Germinal center (tissue), 1 donor: Measurements from ENCODE around the gene TOE1.
A peak's percentile ranks its signal among the peaks of the same experiment; 100 is the strongest.
"Not testable (repeated sequence)": the region's sequence is repeated elsewhere in the genome, so short reads cannot be mapped to it uniquely, and the experiment has no call there.

Experiments
- DNase-seq: peaks from one replicate; pipeline ENCODE4 v3.0.0; 2012; ENCODE audit warnings: mixed read lengths, low spot score

Gene TOE1

DNA sequence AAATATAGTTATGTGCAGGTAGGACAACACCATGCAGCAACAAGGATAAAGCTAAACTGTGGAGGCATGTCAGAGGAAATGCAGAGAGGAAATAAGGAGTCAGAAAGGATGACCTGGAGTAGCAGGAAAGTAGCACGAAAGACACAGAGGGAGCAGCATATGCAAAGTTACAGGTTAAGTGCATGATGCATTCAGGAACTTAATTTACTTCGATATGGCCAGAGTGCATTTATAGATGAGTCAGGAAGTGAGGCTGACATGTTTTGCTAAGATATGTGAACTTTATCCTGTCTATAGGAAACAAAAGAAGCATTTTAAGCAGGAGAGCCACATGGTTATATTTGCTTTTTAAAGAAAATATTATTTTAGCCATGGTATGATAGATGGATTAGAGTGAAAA lies 15.7 kb downstream of the TOE1 start:
- DNase-seq: no peak

GRCh38 chr1:45356186-45356585 lies 16.2 kb downstream of the TOE1 start:
- no peak for DNase-seq

- peak; percentile 18 for DNase-seq
Measured at GRCh38 chr1:45359882-45360513, 20.0 kb downstream of the TOE1 start.

- DNase-seq: not testable (repeated sequence)
Measured at GRCh38 chr1:45360981-45361380, 21.0 kb downstream of the TOE1 start.

DNA sequence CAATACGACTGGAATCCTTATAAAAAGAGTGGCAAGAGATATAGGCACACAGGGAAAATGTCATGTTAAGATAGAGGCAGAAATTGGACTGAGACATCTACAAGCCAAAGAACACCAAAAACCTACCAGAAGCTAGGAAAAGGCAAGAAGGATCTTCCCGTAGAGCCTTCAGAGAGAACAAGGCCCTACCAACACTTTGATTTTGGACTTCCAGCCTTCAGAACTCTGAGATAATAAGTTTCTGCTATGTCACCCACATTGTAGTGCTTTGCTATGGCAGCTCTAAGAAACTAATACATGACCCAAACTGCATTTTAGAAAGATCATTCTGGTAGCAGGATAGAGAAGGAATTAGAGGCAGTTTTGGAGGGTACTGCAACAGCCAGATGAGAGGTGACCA lies 24.3 kb downstream of the TOE1 start:
- DNase-seq: no peak

DNA sequence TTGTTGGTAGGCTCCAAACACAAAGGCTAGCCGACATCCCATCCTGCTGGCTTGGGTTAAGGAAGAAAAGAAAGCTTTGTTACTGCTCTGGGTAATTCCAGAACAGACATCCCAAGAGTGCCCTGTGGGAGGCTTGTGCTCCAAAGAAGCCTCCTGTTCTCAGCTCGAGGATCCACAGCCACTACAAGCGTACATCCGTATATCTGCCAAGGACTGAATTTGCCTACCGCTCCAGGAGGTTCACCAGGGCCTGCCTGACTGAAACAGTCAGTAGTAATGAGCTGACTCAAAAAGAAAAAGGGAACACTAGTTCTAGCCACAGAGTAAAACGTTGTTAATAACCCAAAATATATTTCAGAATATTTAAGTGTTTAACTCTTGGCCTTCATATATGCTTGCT lies 25.1 kb downstream of the TOE1 start:
- DNase-seq: no peak

GRCh38 chr1:45370575-45370974 lies 30.6 kb downstream of the TOE1 start:
- DNase-seq: no peak

DNA sequence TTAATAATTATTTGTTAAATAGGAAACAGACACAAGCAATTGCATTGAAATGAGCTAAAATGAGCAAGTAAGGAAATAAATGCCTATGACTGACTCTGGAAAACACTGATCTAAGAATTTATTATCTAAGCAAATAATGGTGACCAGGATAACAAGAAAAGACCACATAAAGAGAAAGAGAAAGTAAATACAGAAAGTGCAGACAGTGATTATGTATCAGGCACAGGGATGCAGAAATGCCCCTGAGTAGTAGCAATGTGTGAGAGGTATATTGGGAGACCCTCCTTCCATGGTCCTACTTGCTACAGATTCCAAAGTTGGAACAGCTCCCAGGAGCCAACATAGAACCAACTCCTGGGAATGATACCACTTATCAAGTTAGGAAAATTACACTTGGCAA lies 33.6 kb downstream of the TOE1 start:
- DNase-seq: no peak

GRCh38 chr1:45375104-45376090 lies 35.4 kb downstream of the TOE1 start:
- peak; percentile 24 for DNase-seq

GRCh38 chr1:45378184-45378583 lies 38.2 kb downstream of the TOE1 start:
- DNase-seq: no peak

- no peak for DNase-seq
Measured at GRCh38 chr1:45379524-45379923, 39.6 kb downstream of the TOE1 start.

- no peak for DNase-seq
Measured at GRCh38 chr1:45380125-45380524, 40.2 kb downstream of the TOE1 start.

DNA sequence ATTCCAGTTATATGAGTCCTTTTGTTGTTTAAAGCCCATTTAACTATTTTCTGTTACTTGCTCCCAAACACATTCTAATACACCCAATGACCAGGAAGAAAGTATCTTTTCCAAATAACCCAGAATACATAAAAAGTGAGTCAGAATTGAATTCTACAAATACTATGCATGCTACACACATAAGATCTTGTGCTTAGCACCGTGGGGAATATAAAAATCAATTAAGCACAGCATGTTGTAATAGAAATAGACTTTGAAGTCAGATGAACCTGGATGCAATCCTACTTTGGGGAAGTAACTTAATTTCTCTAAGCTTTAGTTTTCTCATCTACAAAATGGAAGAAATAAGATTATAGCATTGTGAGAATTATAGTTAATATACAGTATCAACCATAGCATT lies 40.8 kb downstream of the TOE1 start:
- DNase-seq: no peak

- no peak for DNase-seq
Measured at GRCh38 chr1:45381243-45381642, 41.3 kb downstream of the TOE1 start.

GRCh38 chr1:45383191-45383590 lies 43.2 kb downstream of the TOE1 start:
- DNase-seq: no peak

- not testable (repeated sequence) for DNase-seq
Measured at GRCh38 chr1:45384213-45384612, 44.2 kb downstream of the TOE1 start.

DNA sequence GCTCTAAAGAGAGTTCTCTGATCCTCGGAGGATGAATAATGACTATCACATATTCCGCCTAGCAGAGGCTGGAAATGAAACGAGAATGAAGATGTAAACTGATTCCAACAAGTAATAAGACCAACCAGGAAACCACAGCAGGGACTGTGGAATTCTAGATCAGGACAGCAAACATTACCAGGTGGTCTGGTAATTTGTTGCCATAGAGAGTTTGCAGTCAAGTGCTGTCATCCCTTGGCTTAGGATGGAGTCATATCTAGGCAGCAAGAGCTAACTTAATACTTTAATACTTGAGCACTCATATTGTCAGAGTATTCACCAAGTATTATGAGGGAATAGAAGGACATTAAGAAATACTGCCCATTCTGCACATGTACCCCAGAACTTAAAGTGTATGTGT lies 45.3 kb downstream of the TOE1 start:
- no peak for DNase-seq

GRCh38 chr1:45386219-45386618 lies 46.2 kb downstream of the TOE1 start:
- DNase-seq: no peak
